Activated CD4-positive, alpha-beta T cell treated with anti-CD3 and anti-CD28 coated beads, Interleukin-2, amount 10 ng/mL, durations not matched to agents 24 days and 14 days (primary cell): ENCODE measurements around the gene ADAM11. TPM values are rescaled to one million over a fixed set of nuclear protein-coding genes. Genes with fewer than 3 reads are reported as not detected.
"Not testable (repeated sequence)": the region's sequence is repeated elsewhere in the genome, so short reads cannot be mapped to it uniquely, and the experiment has no call there.

Experiments
- DNase-seq: peaks from one replicate; pipeline ENCODE4 v3.0.0; 2022
- H3K27ac Mint-ChIP-seq: one replicate; pipeline ENCODE4 v1.8.0; 2022; ENCODE audit warnings: mild to moderate bottlenecking, mixed read lengths
- H3K27me3 Mint-ChIP-seq: one replicate; pipeline ENCODE4 v1.8.0; 2022; ENCODE audit warnings: mixed read lengths
- H3K36me3 Mint-ChIP-seq: one replicate; pipeline ENCODE4 v1.8.0; 2022; ENCODE audit warnings: low read depth, mild to moderate bottlenecking, mixed read lengths
- H3K4me1 Mint-ChIP-seq: one replicate; pipeline ENCODE4 v1.8.0; 2021; ENCODE audit warnings: mixed read lengths
- H3K4me3 Mint-ChIP-seq: one replicate; pipeline ENCODE4 v1.8.0; 2022; ENCODE audit warnings: mild to moderate bottlenecking, moderate library complexity, mixed read lengths
- H3K9me3 Mint-ChIP-seq: one replicate; pipeline ENCODE4 v1.8.0; 2021; ENCODE audit warnings: mixed read lengths
- intact Hi-C: fragments of 100-400 bp; cut with micrococcal nuclease; formaldehyde crosslinking; loops from one replicate; pipeline ENCODE4 v1.15.1; 2023
- total RNA-seq: library from RNA; stranded (reverse); gene quantifications from 2 replicates; pipeline ENCODE4 v1.2.3, GENCODE V29; 2022

ADAM11 gene
- total RNA-seq, 1 donor from 2014 or later = 0.12 TPM

GRCh38 chr17:44807093-44807816 is 48.5 kb downstream of the ADAM11 start:
- no peaks in the 10 kb centered on the region for H3K9me3 Mint-ChIP-seq
- no peaks in the 10 kb centered on the region for H3K4me1 Mint-ChIP-seq
- DNase-seq = no peak
- no peaks in the 10 kb centered on the region for H3K36me3 Mint-ChIP-seq
- H3K4me3 Mint-ChIP-seq = no peak overlapping the region
- peaks cover 7% of the 10 kb centered on the region for H3K27me3 Mint-ChIP-seq
- H3K27ac Mint-ChIP-seq = no peak overlapping the region
- intact Hi-C loops = no loop called here

GRCh38 chr17:44807817-44808155 is 49.0 kb downstream of the ADAM11 start:
- no peak for DNase-seq
- H3K27me3 Mint-ChIP-seq = peaks cover 7% of the 10 kb centered on the region
- intact Hi-C loops = no loop called here
- H3K27ac Mint-ChIP-seq = no peak overlapping the region
- no peaks in the 10 kb centered on the region for H3K9me3 Mint-ChIP-seq
- H3K4me3 Mint-ChIP-seq = no peak overlapping the region
- H3K4me1 Mint-ChIP-seq = no peaks in the 10 kb centered on the region
- no peaks in the 10 kb centered on the region for H3K36me3 Mint-ChIP-seq

GRCh38 chr17:44808156-44808555 is 49.4 kb downstream of the ADAM11 start:
- no peaks in the 10 kb centered on the region for H3K36me3 Mint-ChIP-seq
- H3K9me3 Mint-ChIP-seq = no peaks in the 10 kb centered on the region
- no peak overlapping the region for H3K27ac Mint-ChIP-seq
- peaks cover 6% of the 10 kb centered on the region for H3K27me3 Mint-ChIP-seq
- intact Hi-C loops = no loop called here
- H3K4me3 Mint-ChIP-seq = no peak overlapping the region
- no peak for DNase-seq
- no peaks in the 10 kb centered on the region for H3K4me1 Mint-ChIP-seq

- DNase-seq, H3K27ac Mint-ChIP-seq, intact Hi-C loops, H3K9me3 Mint-ChIP-seq, H3K27me3 Mint-ChIP-seq, H3K4me3 Mint-ChIP-seq, H3K36me3 Mint-ChIP-seq, H3K4me1 Mint-ChIP-seq: not testable (repeated sequence)
Observed at GRCh38 chr17:44808656-44809388, 50.0 kb downstream of the ADAM11 start.

GRCh38 chr17:44812263-44812662 is 53.5 kb downstream of the ADAM11 start:
- Mint-ChIP-seq H3K27ac (no peak overlapping the region), H3K9me3 (no peaks in the 10 kb centered on the region), H3K4me3 (no peak overlapping the region), H3K27me3 (peaks cover 2% of the 10 kb centered on the region), H3K36me3 (no peaks in the 10 kb centered on the region), H3K4me1 (no peaks in the 10 kb centered on the region)
- DNase-seq = no peak
- intact Hi-C loops = no loop called here

- H3K27ac Mint-ChIP-seq, H3K27me3 Mint-ChIP-seq, intact Hi-C loops, H3K4me3 Mint-ChIP-seq, H3K4me1 Mint-ChIP-seq, H3K9me3 Mint-ChIP-seq, H3K36me3 Mint-ChIP-seq, DNase-seq: not testable (repeated sequence)
Observed at GRCh38 chr17:44818508-44818907, 59.7 kb downstream of the ADAM11 start.

- Mint-ChIP-seq H3K4me3 (no peak overlapping the region), H3K9me3 (no peaks in the 10 kb centered on the region), H3K27me3 (peaks cover 10% of the 10 kb centered on the region), H3K27ac (no peak overlapping the region), H3K4me1 (no peaks in the 10 kb centered on the region), H3K36me3 (no peaks in the 10 kb centered on the region)
- intact Hi-C loops = no loop called here
- DNase-seq = no peak
Observed at GRCh38 chr17:44820631-44821212, 61.9 kb downstream of the ADAM11 start.

- H3K4me3 Mint-ChIP-seq, DNase-seq, H3K27ac Mint-ChIP-seq, H3K4me1 Mint-ChIP-seq, H3K9me3 Mint-ChIP-seq, intact Hi-C loops, H3K36me3 Mint-ChIP-seq: not testable (repeated sequence)
- peaks cover 37% of the 10 kb centered on the region for H3K27me3 Mint-ChIP-seq
Observed at GRCh38 chr17:44825236-44825635, 66.4 kb downstream of the ADAM11 start.

- peaks cover 43% of the 10 kb centered on the region for H3K27me3 Mint-ChIP-seq
Observed at GRCh38 chr17:44826123-44826790, 67.5 kb downstream of the ADAM11 start.

GRCh38 chr17:44827863-44828262 is 69.1 kb downstream of the ADAM11 start:
- no peak overlapping the region for H3K27ac Mint-ChIP-seq
- peaks cover 56% of the 10 kb centered on the region for H3K27me3 Mint-ChIP-seq

More at GRCh38 chr17:44826123-44826790, 67.5 kb downstream of the ADAM11 start:
- peaks cover 10% of the 10 kb centered on the region for H3K4me1 Mint-ChIP-seq
- no peak for DNase-seq
- intact Hi-C loops = no loop called here
- H3K27ac Mint-ChIP-seq = no peak overlapping the region
- no peaks in the 10 kb centered on the region for H3K9me3 Mint-ChIP-seq
- no peaks in the 10 kb centered on the region for H3K36me3 Mint-ChIP-seq
- H3K4me3 Mint-ChIP-seq = no peak overlapping the region

GRCh38 chr17:44828919-44829522 is 70.2 kb downstream of the ADAM11 start:
- peaks cover 10% of the 10 kb centered on the region for H3K4me1 Mint-ChIP-seq
- H3K4me3 Mint-ChIP-seq = peak overlapping the region; percentile 79
- no peaks in the 10 kb centered on the region for H3K36me3 Mint-ChIP-seq
- no peaks in the 10 kb centered on the region for H3K9me3 Mint-ChIP-seq
- H3K27ac Mint-ChIP-seq = peak overlapping the region; percentile 18
- peaks cover 63% of the 10 kb centered on the region for H3K27me3 Mint-ChIP-seq
- DNase-seq = no peak
- intact Hi-C loops = loop anchor here (1.0 kb wide), 1 partner anchor 54 kb away; no protein-coding TSS in a partner anchor

More at GRCh38 chr17:44827863-44828262, 69.1 kb downstream of the ADAM11 start:
- intact Hi-C loops = no loop called here
- H3K36me3 Mint-ChIP-seq = no peaks in the 10 kb centered on the region
- no peak overlapping the region for H3K4me3 Mint-ChIP-seq
- DNase-seq = no peak
- no peaks in the 10 kb centered on the region for H3K9me3 Mint-ChIP-seq
- peaks cover 10% of the 10 kb centered on the region for H3K4me1 Mint-ChIP-seq

GRCh38 chr17:44829523-44830358 is 71.0 kb downstream of the ADAM11 start, which contains the start of gene GJC1:
TSS of gene GJC1 (minus strand) at chr17:44830287. CDS start at chr17:44805817, 24,470 bp downstream.
- H3K27me3 Mint-ChIP-seq = peaks cover 62% of the 10 kb centered on the region

More at GRCh38 chr17:44829523-44830358, 71.0 kb downstream of the ADAM11 start, which contains the start of gene GJC1:
- peak within 1 kb of the TSS; percentile 79 for H3K4me3 Mint-ChIP-seq
- no peaks in the 10 kb centered on the region for H3K9me3 Mint-ChIP-seq
- DNase-seq = peak; percentile 74
- peak within 1 kb of the TSS; percentile 65 for H3K27ac Mint-ChIP-seq
- no peaks in the 10 kb centered on the region for H3K36me3 Mint-ChIP-seq
- peaks cover 10% of the 10 kb centered on the region for H3K4me1 Mint-ChIP-seq
- intact Hi-C loops = loop anchor here (1.0 kb wide), 1 partner anchor 54 kb away; no protein-coding TSS in a partner anchor
